RCC 7860 (cell line): ENCODE measurements around the gene CNTNAP5.

Experiments
- DNase-seq: peaks from one replicate; pipeline ENCODE4 v3.0.0-alpha.2; 2015; ENCODE audit warnings: low spot score
- FAIRE-seq: peaks from 2 replicates; lab custom pipeline; 2012; peaks lifted over from hg19 to GRCh38; lab: Jason Lieb, UNC

The CNTNAP5 gene

GRCh38 chr2:124875627-124876244 is 850.6 kb downstream of the CNTNAP5 start:
- no peak for FAIRE-seq
- no peak for DNase-seq

GRCh38 chr2:124877141-124877577 is 852.1 kb downstream of the CNTNAP5 start:
- no peak for FAIRE-seq
- no peak for DNase-seq

GRCh38 chr2:124879640-124880039 is 854.6 kb downstream of the CNTNAP5 start:
- FAIRE-seq (no peak), DNase-seq (no peak)

GRCh38 chr2:124880995-124881394 is 855.9 kb downstream of the CNTNAP5 start:
- FAIRE-seq (no peak), DNase-seq (no peak)

GRCh38 chr2:124882423-124882822 is 857.3 kb downstream of the CNTNAP5 start:
- FAIRE-seq (no peak), DNase-seq (no peak)

- FAIRE-seq: no peak
- no peak for DNase-seq
These were observed 858.5 kb downstream of the CNTNAP5 start for GRCh38 chr2:124883595-124883994.

GRCh38 chr2:124884315-124884714 is 859.2 kb downstream of the CNTNAP5 start:
- FAIRE-seq (no peak), DNase-seq (no peak)

GRCh38 chr2:124886216-124886615 is 861.1 kb downstream of the CNTNAP5 start:
- FAIRE-seq (no peak), DNase-seq (no peak)

- FAIRE-seq: no peak
These were observed 862.4 kb downstream of the CNTNAP5 start for GRCh38 chr2:124887466-124887865.

GRCh38 chr2:124888431-124888830 is 863.3 kb downstream of the CNTNAP5 start:
- DNase-seq (no peak), FAIRE-seq (no peak)

More at GRCh38 chr2:124887466-124887865, 862.4 kb downstream of the CNTNAP5 start:
- DNase-seq: no peak

GRCh38 chr2:124894199-124894598 is 869.1 kb downstream of the CNTNAP5 start:
- DNase-seq (no peak), FAIRE-seq (no peak)

- DNase-seq (no peak), FAIRE-seq (no peak)
These were observed 873.7 kb downstream of the CNTNAP5 start for GRCh38 chr2:124898827-124899226.

GRCh38 chr2:124908411-124908810 is 883.3 kb downstream of the CNTNAP5 start:
- no peak for DNase-seq

GRCh38 chr2:124911560-124911959 is 886.5 kb downstream of the CNTNAP5 start:
- no peak for DNase-seq

More at GRCh38 chr2:124908411-124908810, 883.3 kb downstream of the CNTNAP5 start:
- FAIRE-seq: no peak

GRCh38 chr2:124913868-124914267 is 888.8 kb downstream of the CNTNAP5 start:
- DNase-seq: no peak
- no peak for FAIRE-seq

More at GRCh38 chr2:124911560-124911959, 886.5 kb downstream of the CNTNAP5 start:
- no peak for FAIRE-seq

- no peak for DNase-seq
- no peak for FAIRE-seq
These were observed 890.5 kb downstream of the CNTNAP5 start for GRCh38 chr2:124915567-124915966.

- DNase-seq (no peak), FAIRE-seq (no peak)
These were observed 894.2 kb downstream of the CNTNAP5 start for GRCh38 chr2:124919296-124919695.

GRCh38 chr2:124920448-124920847 is 895.4 kb downstream of the CNTNAP5 start:
- no peak for DNase-seq
- no peak for FAIRE-seq

GRCh38 chr2:124921191-124921590 is 896.1 kb downstream of the CNTNAP5 start:
- DNase-seq: no peak
- FAIRE-seq: no peak

GRCh38 chr2:124923097-124923496 is 898.0 kb downstream of the CNTNAP5 start:
- no peak for FAIRE-seq

GRCh38 chr2:124933883-124934282 is 908.8 kb downstream of the CNTNAP5 start:
- FAIRE-seq (no peak), DNase-seq (no peak)

More at GRCh38 chr2:124923097-124923496, 898.0 kb downstream of the CNTNAP5 start:
- DNase-seq: no peak

GRCh38 chr2:124953921-124954320 is 928.8 kb downstream of the CNTNAP5 start:
- FAIRE-seq (no peak), DNase-seq (no peak)

- FAIRE-seq: no peak
- no peak for DNase-seq
These were observed 934.5 kb downstream of the CNTNAP5 start for GRCh38 chr2:124959581-124959980.
